CD4-positive, CD25-positive, alpha-beta regulatory T cell (primary cell): ENCODE data around the gene DMD. TPM values are rescaled to one million over a fixed set of nuclear protein-coding genes. Genes with fewer than 3 reads are reported as not detected.

Source experiments
- ATAC-seq, 2 donors: fragments of 150-1000 bp; cut with Tn5 transposase; one replicate each; pipeline ENCODE4 v1.10.0; 2021; ENCODE audit warnings: low read depth in 2 of 2, moderate number of reproducible peaks in 2 of 2, moderate library complexity in 1 of 2
- DNase-seq, 3 donors: peaks; one replicate each; pipeline versions ENCODE4 v3.0.0 to v3.0.0-alpha.2; 2012 to 2022; ENCODE audit warnings: mixed read lengths in 1 of 3
- H3K27ac ChIP-seq: one replicate; pipeline ENCODE4 v1.7.0; 2013; ENCODE audit warnings: mild to moderate bottlenecking, low read length; ENCODE audit not compliant: insufficient read depth, poor library complexity, severe bottlenecking
- H3K27me3 ChIP-seq: one replicate; pipeline ENCODE4 v1.7.0; 2013; ENCODE audit warnings: low read length; ENCODE audit not compliant: control insufficient read depth, insufficient read depth
- H3K36me3 ChIP-seq: one replicate; pipeline ENCODE4 v1.7.0; 2013; ENCODE audit warnings: mild to moderate bottlenecking, low read length, moderate library complexity; ENCODE audit not compliant: control insufficient read depth, insufficient read depth
- H3K4me1 ChIP-seq: 2 replicates; pipeline ENCODE4 v1.7.0; 2013; ENCODE audit warnings: mild to moderate bottlenecking, low read length; ENCODE audit not compliant: insufficient read depth, control insufficient read depth, poor library complexity, severe bottlenecking
- H3K4me3 ChIP-seq: one replicate; pipeline ENCODE4 v1.7.0; 2013; ENCODE audit warnings: low read depth, mild to moderate bottlenecking, low read length, moderate library complexity
- H3K9me3 ChIP-seq, 2 experiments: 1 replicate in 1 of 2; 2 replicates in 1 of 2; pipeline ENCODE4 v1.7.0; 2013; ENCODE audit warnings: low read length in 2 of 2, mild to moderate bottlenecking in 1 of 2, moderate library complexity in 1 of 2; ENCODE audit not compliant: control insufficient read depth in 2 of 2
- H3K27ac Mint-ChIP-seq, 3 donors: one replicate each; pipeline ENCODE4 v1.8.0; 2020 to 2022; ENCODE audit warnings: mild to moderate bottlenecking in 3 of 3, mixed read lengths in 3 of 3, moderate library complexity in 2 of 3
- H3K27me3 Mint-ChIP-seq: one replicate; pipeline ENCODE4 v1.8.0; 2022; ENCODE audit warnings: mild to moderate bottlenecking, mixed read lengths
- H3K36me3 Mint-ChIP-seq: one replicate; pipeline ENCODE4 v1.8.0; 2020; ENCODE audit warnings: mixed read lengths
- H3K4me1 Mint-ChIP-seq, 4 donors: one replicate each; pipeline ENCODE4 v1.8.0; 2020 to 2022; ENCODE audit warnings: mixed read lengths in 4 of 4, mild to moderate bottlenecking in 1 of 4
- H3K4me3 Mint-ChIP-seq, 4 donors: one replicate each; pipeline ENCODE4 v1.8.0; 2020 to 2022; ENCODE audit warnings: mild to moderate bottlenecking in 4 of 4, mixed read lengths in 4 of 4, moderate library complexity in 3 of 4
- H3K9me3 Mint-ChIP-seq, 7 donors: one replicate each; pipeline ENCODE4 v1.8.0; 2020 to 2022; ENCODE audit warnings: mixed read lengths in 7 of 7, mild to moderate bottlenecking in 3 of 7, moderate library complexity in 2 of 7
- polyA plus RNA-seq, 4 donors: library from polyadenylated mRNA; unstranded; fragments of 300-500 nt; fragmentation: Illumina TruSeq; gene quantifications; one replicate each; pipeline ENCODE4 v1.2.3, GENCODE V29; 2021
- total RNA-seq: library from RNA; stranded (reverse); gene quantifications from one replicate; pipeline ENCODE4 v1.2.3, GENCODE V29; 2022

Gene DMD
- total and polyA plus RNA-seq, 5 donors from 2014 or later: 0.20 to 2.8 (median 0.98) TPM

GRCh38 chrX:31858915-31859314 lies 1352.4 kb downstream of the DMD start:
- no peaks in the 10 kb centered on the region for H3K9me3 ChIP-seq

GRCh38 chrX:31854716-31855115 lies 1356.6 kb downstream of the DMD start:
- no peaks in the 10 kb centered on the region for H3K27me3 Mint-ChIP-seq
- Histone ChIP-seq H3K27ac (no peak overlapping the region), H3K4me1 (no peaks in the 10 kb centered on the region), H3K27me3 (no peaks in the 10 kb centered on the region), H3K9me3 (no peaks in the 10 kb centered on the region), H3K4me3 (no peak overlapping the region), H3K36me3 (no peaks in the 10 kb centered on the region)
- no peak overlapping the region for H3K4me3 Mint-ChIP-seq
- H3K9me3 Mint-ChIP-seq: peaks cover 0 to 4% (median 1%) of the 10 kb centered on the region in 7 donors
- DNase-seq: no peak
- no peak overlapping the region for H3K27ac Mint-ChIP-seq
- H3K36me3 Mint-ChIP-seq: no peaks in the 10 kb centered on the region
- H3K4me1 Mint-ChIP-seq: no peaks in the 10 kb centered on the region
- ATAC-seq: no peak

More at GRCh38 chrX:31858915-31859314, 1352.4 kb downstream of the DMD start:
- H3K27me3 Mint-ChIP-seq: no peaks in the 10 kb centered on the region
- peaks cover 0 to 3% (median 0%) of the 10 kb centered on the region in 7 donors for H3K9me3 Mint-ChIP-seq
- DNase-seq (no peak), ATAC-seq (no peak)
- no peak overlapping the region for H3K4me3 ChIP-seq
- H3K36me3 ChIP-seq: no peaks in the 10 kb centered on the region
- H3K27me3 ChIP-seq: no peaks in the 10 kb centered on the region
- H3K4me3 Mint-ChIP-seq: no peak overlapping the region
- H3K4me1 ChIP-seq: no peaks in the 10 kb centered on the region
- no peaks in the 10 kb centered on the region for H3K4me1 Mint-ChIP-seq
- H3K27ac ChIP-seq: no peak overlapping the region
- no peaks in the 10 kb centered on the region for H3K36me3 Mint-ChIP-seq
- no peak overlapping the region for H3K27ac Mint-ChIP-seq

GRCh38 chrX:31851761-31852160 lies 1359.6 kb downstream of the DMD start:
- no peak for DNase-seq
- peaks cover 0 to 4% (median 0%) of the 10 kb centered on the region in 7 donors for H3K9me3 Mint-ChIP-seq
- Histone ChIP-seq H3K27me3 (no peaks in the 10 kb centered on the region), H3K4me1 (no peaks in the 10 kb centered on the region), H3K27ac (no peak overlapping the region), H3K9me3 (no peaks in the 10 kb centered on the region), H3K36me3 (no peaks in the 10 kb centered on the region), H3K4me3 (no peak overlapping the region)
- ATAC-seq: no peak
- H3K36me3 Mint-ChIP-seq: no peaks in the 10 kb centered on the region
- H3K4me3 Mint-ChIP-seq: no peak overlapping the region
- H3K27ac Mint-ChIP-seq: no peak overlapping the region
- no peaks in the 10 kb centered on the region for H3K4me1 Mint-ChIP-seq
- no peaks in the 10 kb centered on the region for H3K27me3 Mint-ChIP-seq

GRCh38 chrX:31847773-31848172 lies 1363.6 kb downstream of the DMD start:
- no peak for DNase-seq
- no peak for ATAC-seq
- H3K27ac Mint-ChIP-seq: no peak overlapping the region
- no peaks in the 10 kb centered on the region for H3K27me3 Mint-ChIP-seq
- H3K36me3 ChIP-seq: no peaks in the 10 kb centered on the region
- peaks cover 0 to 10% (median 2%) of the 10 kb centered on the region in 7 donors for H3K9me3 Mint-ChIP-seq
- H3K4me3 Mint-ChIP-seq: no peak overlapping the region
- H3K27ac ChIP-seq: no peak overlapping the region
- no peaks in the 10 kb centered on the region for H3K27me3 ChIP-seq
- H3K4me1 Mint-ChIP-seq: no peaks in the 10 kb centered on the region
- no peak overlapping the region for H3K4me3 ChIP-seq
- no peaks in the 10 kb centered on the region for H3K36me3 Mint-ChIP-seq
- no peaks in the 10 kb centered on the region for H3K9me3 ChIP-seq
- no peaks in the 10 kb centered on the region for H3K4me1 ChIP-seq

GRCh38 chrX:31845003-31845402 lies 1366.3 kb downstream of the DMD start:
- Mint-ChIP-seq H3K9me3 (peaks cover 0 to 9% (median 2%) of the 10 kb centered on the region in 7 donors), H3K4me3 (no peak overlapping the region), H3K27me3 (no peaks in the 10 kb centered on the region), H3K36me3 (no peaks in the 10 kb centered on the region), H3K27ac (peak overlapping the region in 1 of 3 donors; percentile 64), H3K4me1 (no peaks in the 10 kb centered on the region)
- Histone ChIP-seq H3K36me3 (no peaks in the 10 kb centered on the region), H3K9me3 (no peaks in the 10 kb centered on the region), H3K27ac (no peak overlapping the region), H3K4me1 (no peaks in the 10 kb centered on the region), H3K27me3 (no peaks in the 10 kb centered on the region), H3K4me3 (no peak overlapping the region)
- no peak for DNase-seq
- ATAC-seq: no peak

- H3K4me3 ChIP-seq: no peak overlapping the region
- no peaks in the 10 kb centered on the region for H3K9me3 ChIP-seq
- DNase-seq (no peak), ATAC-seq (no peak)
- H3K36me3 ChIP-seq: no peaks in the 10 kb centered on the region
- Mint-ChIP-seq H3K4me3 (no peak overlapping the region), H3K27me3 (no peaks in the 10 kb centered on the region), H3K27ac (no peak overlapping the region), H3K4me1 (no peaks in the 10 kb centered on the region), H3K36me3 (no peaks in the 10 kb centered on the region), H3K9me3 (peaks cover 0 to 9% (median 0%) of the 10 kb centered on the region in 7 donors)
- H3K27ac ChIP-seq: no peak overlapping the region
- H3K27me3 ChIP-seq: no peaks in the 10 kb centered on the region
- no peaks in the 10 kb centered on the region for H3K4me1 ChIP-seq
These were observed 1372.7 kb downstream of the DMD start for GRCh38 chrX:31838617-31839016.

- Histone ChIP-seq H3K4me3 (no peak overlapping the region), H3K9me3 (no peaks in the 10 kb centered on the region), H3K4me1 (no peaks in the 10 kb centered on the region), H3K27me3 (no peaks in the 10 kb centered on the region), H3K36me3 (no peaks in the 10 kb centered on the region), H3K27ac (no peak overlapping the region)
- no peaks in the 10 kb centered on the region for H3K36me3 Mint-ChIP-seq
- no peak overlapping the region for H3K4me3 Mint-ChIP-seq
- ATAC-seq (no peak), DNase-seq (no peak)
- peaks cover 0 to 3% (median 0%) of the 10 kb centered on the region in 7 donors for H3K9me3 Mint-ChIP-seq
- H3K4me1 Mint-ChIP-seq: no peaks in the 10 kb centered on the region
- H3K27me3 Mint-ChIP-seq: no peaks in the 10 kb centered on the region
- peak overlapping the region in 1 of 3 donors; percentile 26 for H3K27ac Mint-ChIP-seq
These were observed 1373.8 kb downstream of the DMD start for GRCh38 chrX:31837445-31838049.

- no peak for ATAC-seq
- Mint-ChIP-seq H3K9me3 (peaks cover 0 to 3% (median 0%) of the 10 kb centered on the region in 7 donors), H3K36me3 (no peaks in the 10 kb centered on the region), H3K4me1 (no peaks in the 10 kb centered on the region), H3K4me3 (no peak overlapping the region), H3K27ac (no peak overlapping the region), H3K27me3 (no peaks in the 10 kb centered on the region)
- Histone ChIP-seq H3K27ac (no peak overlapping the region), H3K36me3 (no peaks in the 10 kb centered on the region), H3K9me3 (no peaks in the 10 kb centered on the region), H3K4me3 (no peak overlapping the region), H3K4me1 (no peaks in the 10 kb centered on the region), H3K27me3 (no peaks in the 10 kb centered on the region)
- no peak for DNase-seq
These were observed 1374.9 kb downstream of the DMD start for GRCh38 chrX:31836479-31836878.
